GM21526 (cell line): ENCODE results near the gene TAC3.
"Not testable (repeated sequence)": the region's sequence is repeated elsewhere in the genome, so short reads cannot be mapped to it uniquely, and the experiment has no call there.

Source experiments
- ATAC-seq: cut with Tn5 transposase; IDR thresholded peaks from one replicate; pipeline ENCODE4 v1.9.1; 2021; ENCODE audit warnings: moderate library complexity; ENCODE audit not compliant: unreplicated experiment, low FRiP score

Gene TAC3

DNA sequence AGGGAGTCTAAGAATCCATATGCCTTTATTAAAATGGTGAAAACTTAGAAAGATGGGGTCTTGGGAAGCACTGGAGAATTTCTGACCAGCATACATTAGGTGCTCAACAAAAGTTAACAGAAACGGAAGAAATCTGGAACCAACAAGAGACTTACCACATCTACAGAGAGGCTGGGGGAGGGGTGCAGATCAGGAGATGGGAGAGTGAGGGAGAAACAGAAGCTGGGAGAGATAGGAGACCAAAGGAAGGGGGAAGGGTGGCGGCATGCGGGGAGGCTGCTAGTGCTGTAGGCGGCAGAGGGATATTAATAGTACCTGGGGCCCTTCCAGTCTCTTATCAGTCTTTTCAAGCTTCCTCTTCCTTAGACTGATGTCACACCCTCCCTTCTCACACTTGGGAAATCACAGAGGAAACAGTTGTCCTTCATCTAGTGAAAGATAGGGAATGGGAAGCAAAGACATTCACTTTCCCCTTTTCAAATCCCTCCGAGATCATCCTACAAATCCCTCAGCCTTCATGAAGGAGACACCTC, 28.1 kb downstream of the TAC3 start:
- no peak for ATAC-seq

DNA sequence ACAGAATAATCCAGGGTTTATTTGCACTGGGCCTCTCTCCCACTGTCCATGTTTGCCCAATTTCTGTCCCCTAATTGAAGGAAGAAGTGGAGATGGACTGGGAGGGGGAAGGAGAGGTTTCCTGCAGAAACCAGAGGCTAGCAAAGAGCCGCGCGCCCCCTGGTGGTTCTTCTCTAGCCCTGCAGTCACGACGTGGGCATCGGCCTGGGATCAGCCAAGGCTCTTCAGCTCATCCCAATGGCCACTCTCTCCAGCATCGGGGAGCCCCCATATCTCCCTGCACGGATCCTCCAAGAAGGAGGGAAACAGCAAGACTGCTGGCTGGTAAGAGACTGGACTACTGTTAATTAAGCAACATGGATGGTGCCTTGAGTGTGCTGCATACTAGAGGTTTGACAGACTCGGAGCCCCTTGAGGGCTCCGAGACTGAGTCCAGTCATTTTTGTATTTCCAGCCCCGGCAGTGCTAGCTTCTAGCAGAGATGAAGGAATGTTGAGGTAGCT, 28.7 kb downstream of the TAC3 start:
- ATAC-seq: peak; percentile 58

GRCh38 chr12:56987011-56987410, 29.3 kb downstream of the TAC3 start:
- no peak for ATAC-seq

GRCh38 chr12:56985714-56986113, 30.6 kb downstream of the TAC3 start:
- ATAC-seq: not testable (repeated sequence)

DNA sequence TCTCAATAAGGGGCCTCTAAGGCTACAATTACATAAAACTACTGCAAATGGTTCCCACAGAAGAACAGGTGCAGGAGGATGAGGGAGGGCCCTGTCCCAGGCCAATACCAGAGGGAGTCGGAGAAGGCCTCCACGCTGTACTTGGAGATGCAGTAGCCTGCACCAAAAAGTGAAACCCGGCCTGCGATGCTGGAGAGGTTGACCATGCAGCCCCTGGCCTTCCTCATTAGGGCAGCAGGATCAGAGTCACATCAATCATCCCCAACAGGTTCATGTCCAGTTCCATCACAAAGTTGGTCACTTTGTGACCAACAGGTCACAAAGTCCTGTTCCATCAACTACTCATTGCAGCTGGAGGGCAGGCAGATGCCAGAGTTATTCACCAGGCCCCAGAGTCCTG, 32.9 kb downstream of the TAC3 start:
- no peak for ATAC-seq

GRCh38 chr12:56982578-56983236, 33.6 kb downstream of the TAC3 start:
- ATAC-seq: not testable (repeated sequence)

GRCh38 chr12:56980941-56981530, 35.3 kb downstream of the TAC3 start:
- no peak for ATAC-seq

- ATAC-seq: no peak
Observed at GRCh38 chr12:56980268-56980667, 36.1 kb downstream of the TAC3 start.

- no peak for ATAC-seq
Observed at GRCh38 chr12:56979628-56980027, 36.7 kb downstream of the TAC3 start.

- no peak for ATAC-seq
Observed at GRCh38 chr12:56978397-56979138, 37.8 kb downstream of the TAC3 start.

DNA sequence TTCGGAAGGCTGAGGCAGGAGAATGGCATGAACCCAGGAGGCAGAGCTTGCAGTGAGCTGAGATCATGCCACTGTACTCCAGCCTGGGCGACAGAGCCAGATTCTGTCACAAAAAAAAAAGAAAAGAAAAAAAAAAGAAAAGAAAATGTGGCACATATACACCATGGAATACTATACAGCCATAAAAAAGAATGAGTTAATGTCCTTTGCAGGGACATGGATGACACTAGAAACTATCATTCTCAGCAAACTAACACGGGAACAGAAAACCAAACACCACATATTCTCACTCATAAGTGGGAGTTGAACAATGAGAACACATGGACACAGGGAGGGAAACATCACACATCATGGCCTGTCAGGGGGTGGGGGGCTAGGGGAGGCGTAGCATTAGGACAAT, 39.0 kb downstream of the TAC3 start:
- ATAC-seq: not testable (repeated sequence)

GRCh38 chr12:56974224-56974623, 42.1 kb downstream of the TAC3 start:
- ATAC-seq: not testable (repeated sequence)

- ATAC-seq: not testable (repeated sequence)
Observed at GRCh38 chr12:56968910-56969309, 47.4 kb downstream of the TAC3 start.

- ATAC-seq: not testable (repeated sequence)
Observed at GRCh38 chr12:56965997-56966642, 50.2 kb downstream of the TAC3 start.

DNA sequence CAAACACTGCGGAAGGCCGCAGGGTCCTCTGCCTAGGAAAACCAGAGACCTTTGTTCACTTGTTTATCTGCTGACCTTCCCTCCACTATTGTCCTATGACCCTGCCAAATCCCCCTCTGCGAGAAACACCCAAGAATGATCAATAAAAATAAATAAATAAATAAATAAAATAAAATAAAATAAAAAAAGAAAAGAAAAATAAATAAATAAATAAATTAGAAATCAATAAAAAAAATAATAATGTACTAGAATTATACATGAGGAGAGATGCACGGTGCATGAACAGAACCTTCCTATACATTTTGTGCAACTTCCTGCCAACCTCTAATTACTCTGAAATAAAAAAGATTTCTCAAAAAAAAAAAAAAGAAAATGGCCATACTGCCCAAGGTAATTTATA, 51.2 kb downstream of the TAC3 start:
- not testable (repeated sequence) for ATAC-seq

DNA sequence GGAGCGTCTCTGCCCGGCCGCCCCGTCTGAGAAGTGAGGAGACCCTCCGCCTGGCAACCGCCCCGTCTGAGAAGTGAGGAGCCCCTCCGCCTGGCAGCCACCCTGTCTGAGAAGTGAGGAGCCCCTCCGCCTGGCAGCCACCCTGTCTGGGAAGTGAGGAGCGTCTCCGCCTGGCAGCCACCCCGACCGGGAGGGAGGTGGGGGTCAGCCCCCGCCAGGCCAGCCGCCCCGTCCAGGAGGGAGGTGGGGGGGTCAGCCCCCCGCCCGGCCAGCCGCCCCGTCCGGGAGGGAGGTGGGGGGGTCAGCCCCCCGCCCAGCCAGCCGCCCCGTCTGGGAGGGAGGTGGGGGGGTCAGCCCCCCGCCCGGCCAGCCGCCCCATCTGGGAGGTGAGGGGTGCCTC, 52.8 kb downstream of the TAC3 start:
- not testable (repeated sequence) for ATAC-seq

DNA sequence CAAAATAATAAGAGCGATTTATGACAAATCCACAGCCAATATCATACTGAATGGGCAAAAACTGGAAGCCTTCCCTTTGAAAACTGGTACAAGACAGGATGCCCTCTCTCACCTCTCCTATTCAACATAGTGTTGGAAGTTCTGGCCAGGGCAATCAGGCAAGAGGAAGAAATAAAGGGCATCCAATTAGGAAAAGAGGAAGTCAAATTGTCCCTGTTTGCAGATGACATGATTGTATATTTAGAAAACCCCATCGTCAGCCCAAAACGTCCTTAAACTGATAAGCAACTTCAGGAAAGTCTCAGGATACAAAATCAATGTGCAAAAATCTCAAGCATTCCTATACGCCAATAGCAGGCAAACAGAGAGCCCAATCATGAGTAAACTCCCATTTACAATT, 54.1 kb downstream of the TAC3 start:
- not testable (repeated sequence) for ATAC-seq
